Heart right ventricle (tissue), 16 donors: ENCODE measurements around the gene OR4C45. TPM values are rescaled to one million over a fixed set of nuclear protein-coding genes. Genes with fewer than 3 reads are reported as not detected.

ENCODE experiments used
- ATAC-seq, 8 donors: fragments of 200-7000 bp; cut with Tn5 transposase; one replicate each; pipeline ENCODE4 v1.9.1; 2020; ENCODE audit warnings: mild to moderate bottlenecking in 8 of 8, moderate library complexity in 8 of 8, moderate number of reproducible peaks in 1 of 8
- DNase-seq, 2 donors: peaks; one replicate each; pipeline ENCODE4 v3.0.0-alpha.2; 2020
- H3K27ac ChIP-seq, 10 donors: fragments of 200-600 bp; sonication (generic) in 2 of 10; one replicate each; pipeline versions ENCODE4 v1.5.0 to v1.8.0; 2020 to 2022; ENCODE audit warnings: mild to moderate bottlenecking in 3 of 10
- H3K27me3 ChIP-seq, 7 donors: fragments of 200-600 bp; one replicate each; pipeline ENCODE4 v1.8.0; 2021 to 2022; ENCODE audit warnings: mild to moderate bottlenecking in 2 of 7
- H3K36me3 ChIP-seq, 9 donors: fragments of 200-600 bp; sonication (generic) in 1 of 9; one replicate each; pipeline versions ENCODE4 v1.5.0 to v1.8.0; 2020 to 2022; ENCODE audit warnings: mild to moderate bottlenecking in 2 of 9
- H3K4me1 ChIP-seq, 9 donors: fragments of 200-600 bp; sonication (generic) in 1 of 9; one replicate each; pipeline versions ENCODE4 v1.5.0 to v1.8.0; 2020 to 2022; ENCODE audit warnings: mild to moderate bottlenecking in 4 of 9
- H3K4me3 ChIP-seq, 10 donors: fragments of 200-600 bp; sonication (generic) in 2 of 10; one replicate each; pipeline versions ENCODE4 v1.5.0 to v1.8.0; 2020 to 2022; ENCODE audit warnings: mild to moderate bottlenecking in 7 of 10, moderate library complexity in 2 of 10
- H3K9me3 ChIP-seq, 11 donors: fragments of 200-600 bp in 10 of 11; sonication (generic) in 2 of 11; one replicate each; pipeline versions ENCODE4 v1.5.0 to v1.8.0; 2013 to 2022; ENCODE audit warnings: mild to moderate bottlenecking in 2 of 11, control low read depth in 1 of 11, moderate library complexity in 1 of 11
- WGBS, 2 donors: extraction: QIAGEN DNeasy Blood & Tissue Kit; methylation state at CpG; one replicate each; pipeline ENCODE4 v1.1.7; 2013; ENCODE audit warnings: inconsistent platforms in 1 of 2; 5-methylcytosine and 5-hydroxymethylcytosine counted together
- intact Hi-C, 10 donors: fragments of 100-400 bp; cut with DNase I; formaldehyde crosslinking; loops; one replicate each; pipeline versions ENCODE4 v1.11.1 to v1.14.2; 2022
- polyA plus RNA-seq, 2 donors: library from polyadenylated mRNA; stranded (reverse); fragments of 200-250 nt; gene quantifications; one replicate each; pipeline ENCODE4 v1.2.3, GENCODE V29; 2013
- total RNA-seq, 10 donors: library from RNA; stranded (reverse); fragmentation: NEBNext Ultra II Directional in 3 of 10; extraction: Animal tissue kit (Norgen Biotek cat#: 25700) in 3 of 10; gene quantifications; one replicate each; pipeline versions ENCODE4 v1.2.1 to v1.2.4, GENCODE V29; 2021 to 2023
- TF ChIP-seq, protein P1 (sequence below), 9 donors: fragments of 200-600 bp; sonication (generic) in 2 of 9; IDR thresholded peaks; one replicate each; pipeline versions ENCODE4 v1.5.0 to v1.8.0; 2021 to 2022; ENCODE audit warnings: antibody characterized with exemption in 9 of 9, mild to moderate bottlenecking in 5 of 9, moderate library complexity in 1 of 9
- donor health status: Arrhythmogenic right ventricular cardiomyopathy.
- donor health status: ischemic (EF 13 %, LVEDD 7.1; RV severe dilation, severe dysfunction).
- donor health status: healthy with polysubstance abuse.
- donor health status: DM: no; HTN: yes; CAD: no.
- donor health status: DM: no; HTN: no; CAD: no.
- donor health status: ischemic (EF 25% LVEDD 6.9; RV normal size, moderate dysfunction).
- donor health status: ischemic (EF 25% LVEDD 5.7; RV mildly dilated, moderate dysfunction).
- donor health status: healthy.
- donor health status: DM: yes; HTN: yes; CAD: no.
- donor health status: Ischemic cardiomyopathy.
- donor health status: ischemic (EF 35%, LVEDD 5.7; RV mildly dilated, moderate dysfunction).
- donor health status: nonischemic (EF 11% LVEDD 7.7; RV severe dilation, severe dysfunction).
- donor health status: DM: yes; HTN: yes; CAD: no.
- donor health status: PGD.
- donor health status: ischemic (EF 29% LVEDD 5.4; RV normal size, mild dysfunction).
- donor health status: nonischemic (EF 23%, LVEDD 6.1; RV moderate dilation, normal function).

OR4C45 gene
- total and polyA plus RNA-seq, 12 donors: not detected

DNA sequence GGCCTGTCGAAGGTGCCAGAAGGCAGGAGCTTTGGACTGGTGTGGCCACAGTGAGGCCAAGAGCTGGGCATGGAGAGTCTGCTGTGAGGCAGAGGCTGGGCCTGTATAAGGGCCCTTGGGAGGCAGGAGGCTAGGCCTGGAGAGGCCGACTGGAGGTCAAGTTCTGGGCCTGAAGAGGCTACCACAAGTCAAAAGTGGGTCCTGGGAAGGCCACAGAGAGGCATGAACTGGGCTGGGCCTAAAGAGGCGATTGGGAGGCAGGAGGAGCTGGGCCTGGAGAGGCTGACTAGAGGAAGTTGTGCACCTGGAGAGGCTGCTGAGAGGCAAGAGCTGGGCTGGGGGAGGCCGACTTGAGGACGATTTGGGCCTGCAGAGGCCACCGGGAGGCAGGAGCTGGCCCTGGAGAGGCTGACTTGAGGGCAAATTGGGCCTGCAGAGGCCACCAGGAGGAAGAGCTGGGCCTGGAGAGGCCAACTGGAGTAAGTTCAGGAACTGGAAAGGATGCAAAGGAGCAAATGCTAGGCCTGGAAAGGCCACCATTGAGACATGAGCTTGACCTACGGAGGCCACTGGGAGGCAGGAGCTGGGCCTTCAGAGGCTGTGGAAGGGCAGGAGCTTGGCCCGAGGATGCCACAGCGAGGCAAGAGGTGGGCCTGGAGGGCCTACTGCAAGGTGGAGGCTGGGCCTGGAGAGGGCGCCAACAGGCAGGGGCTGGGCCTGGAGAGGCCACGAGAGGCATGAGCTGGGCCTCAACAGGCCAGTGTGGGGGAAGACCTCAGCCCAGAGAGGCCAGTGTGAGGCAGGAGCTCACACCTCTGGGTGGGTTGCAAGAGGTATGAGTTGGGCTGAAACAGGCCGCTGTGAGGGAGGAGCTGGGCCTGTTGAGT, 39.8 kb downstream of the OR4C45 start:
- no peak for ATAC-seq
- 66 to 72% methylated on average over 12 of the region's 12 CpGs for WGBS, 2 donors
- Histone ChIP-seq H3K27me3 (no peaks in the 10 kb centered on the region), H3K9me3 (peaks cover 0 to 33% (median 0%) of the 10 kb centered on the region in 11 donors), H3K4me3 (no peak overlapping the region), H3K27ac (no peak overlapping the region), H3K4me1 (no peaks in the 10 kb centered on the region), H3K36me3 (no peaks in the 10 kb centered on the region)
- TF ChIP-seq, protein P1, sequence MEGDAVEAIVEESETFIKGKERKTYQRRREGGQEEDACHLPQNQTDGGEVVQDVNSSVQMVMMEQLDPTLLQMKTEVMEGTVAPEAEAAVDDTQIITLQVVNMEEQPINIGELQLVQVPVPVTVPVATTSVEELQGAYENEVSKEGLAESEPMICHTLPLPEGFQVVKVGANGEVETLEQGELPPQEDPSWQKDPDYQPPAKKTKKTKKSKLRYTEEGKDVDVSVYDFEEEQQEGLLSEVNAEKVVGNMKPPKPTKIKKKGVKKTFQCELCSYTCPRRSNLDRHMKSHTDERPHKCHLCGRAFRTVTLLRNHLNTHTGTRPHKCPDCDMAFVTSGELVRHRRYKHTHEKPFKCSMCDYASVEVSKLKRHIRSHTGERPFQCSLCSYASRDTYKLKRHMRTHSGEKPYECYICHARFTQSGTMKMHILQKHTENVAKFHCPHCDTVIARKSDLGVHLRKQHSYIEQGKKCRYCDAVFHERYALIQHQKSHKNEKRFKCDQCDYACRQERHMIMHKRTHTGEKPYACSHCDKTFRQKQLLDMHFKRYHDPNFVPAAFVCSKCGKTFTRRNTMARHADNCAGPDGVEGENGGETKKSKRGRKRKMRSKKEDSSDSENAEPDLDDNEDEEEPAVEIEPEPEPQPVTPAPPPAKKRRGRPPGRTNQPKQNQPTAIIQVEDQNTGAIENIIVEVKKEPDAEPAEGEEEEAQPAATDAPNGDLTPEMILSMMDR (IDR thresholded peaks at IDR 0.05): no peak
- intact Hi-C loops: no loop called here
- DNase-seq: no peak

DNA sequence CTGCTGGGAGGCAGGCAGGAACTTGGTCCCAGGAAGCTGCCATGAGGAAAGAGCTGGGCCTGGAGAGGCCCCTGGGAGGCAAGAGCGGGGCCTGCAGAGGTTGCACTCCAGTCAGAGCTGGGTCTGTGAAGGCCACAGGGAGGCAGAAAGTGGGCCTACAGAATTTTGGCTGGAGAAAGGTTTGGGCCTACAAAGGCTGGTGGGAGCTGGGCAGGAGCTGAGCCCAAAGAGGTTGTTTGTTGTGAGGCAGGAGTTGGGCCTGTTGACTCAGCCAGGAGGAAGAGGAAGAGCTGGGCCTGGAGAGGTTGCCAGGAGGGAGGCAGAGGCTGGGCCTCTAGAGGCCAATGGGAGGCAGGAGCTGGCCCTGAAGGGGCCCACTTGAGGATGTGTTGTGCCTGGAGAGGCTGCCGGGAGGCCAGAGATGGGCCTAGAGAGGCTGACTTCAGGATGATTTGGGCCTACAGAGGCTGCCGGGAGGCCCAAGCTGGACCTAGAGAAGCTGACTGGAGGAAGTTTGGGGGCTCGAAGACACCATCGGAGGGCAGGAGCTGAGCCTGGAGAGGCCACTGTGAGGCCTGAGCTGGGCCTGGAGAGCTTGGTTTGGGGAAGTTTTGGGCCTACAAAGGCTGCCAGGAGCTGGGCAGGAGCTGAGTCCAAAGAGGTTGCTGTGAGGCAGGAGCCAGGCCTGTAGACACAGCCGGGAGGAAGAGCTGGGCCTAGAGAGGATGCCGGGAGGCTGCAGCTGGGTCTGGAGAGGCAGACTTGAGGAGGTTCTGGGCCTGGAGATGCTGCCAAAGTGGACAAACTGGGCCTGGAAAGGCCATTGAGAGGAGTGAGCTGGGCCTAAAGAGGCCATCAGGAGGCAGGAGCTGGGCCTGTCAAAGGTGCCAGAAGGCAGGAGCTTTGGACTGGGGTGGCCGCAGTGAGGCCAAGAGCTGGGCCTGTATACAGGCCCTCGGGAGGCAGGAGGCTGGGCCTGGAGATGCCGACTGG, 40.7 kb downstream of the OR4C45 start:
- Histone ChIP-seq H3K27ac (no peak overlapping the region), H3K4me3 (no peak overlapping the region), H3K9me3 (peaks cover 0 to 33% (median 0%) of the 10 kb centered on the region in 11 donors), H3K4me1 (no peaks in the 10 kb centered on the region), H3K27me3 (no peaks in the 10 kb centered on the region), H3K36me3 (no peaks in the 10 kb centered on the region)
- 78 to 87% methylated on average over 10 of the region's 10 CpGs for WGBS, 2 donors
- DNase-seq (no peak), ATAC-seq (no peak)
- intact Hi-C loops: no loop called here
- TF ChIP-seq, protein P1 (IDR thresholded peaks at IDR 0.05): no peak

DNA sequence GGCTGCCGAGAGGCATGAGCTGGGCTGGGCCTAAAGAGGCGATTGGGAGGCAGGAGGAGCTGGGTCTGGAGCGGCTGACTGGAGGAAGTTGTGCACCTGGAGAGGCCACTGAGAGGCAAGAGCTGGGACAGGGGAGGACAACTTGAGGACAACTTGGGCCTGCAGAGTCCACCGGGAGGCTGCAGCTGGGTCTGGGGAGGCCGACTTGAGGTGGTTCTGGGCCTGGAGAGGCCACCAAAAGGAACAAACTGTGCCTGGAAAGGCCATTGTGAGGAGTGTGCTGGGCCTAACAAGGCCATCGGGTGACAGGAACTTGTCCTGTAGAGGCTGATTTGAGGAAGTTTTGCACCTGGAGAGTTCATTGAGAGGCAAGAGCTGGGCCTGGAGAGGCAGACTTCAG, 41.5 kb downstream of the OR4C45 start:
- ATAC-seq (no peak), DNase-seq (no peak)
- WGBS, 2 donors: 80 to 86% methylated on average over 6 of the region's 6 CpGs
- Histone ChIP-seq H3K27me3 (no peaks in the 10 kb centered on the region), H3K4me1 (no peaks in the 10 kb centered on the region), H3K36me3 (no peaks in the 10 kb centered on the region), H3K9me3 (peaks cover 0 to 33% (median 0%) of the 10 kb centered on the region in 11 donors), H3K27ac (no peak overlapping the region), H3K4me3 (no peak overlapping the region)
- TF ChIP-seq, protein P1 (IDR thresholded peaks at IDR 0.05): no peak
- intact Hi-C loops: no loop called here

DNA sequence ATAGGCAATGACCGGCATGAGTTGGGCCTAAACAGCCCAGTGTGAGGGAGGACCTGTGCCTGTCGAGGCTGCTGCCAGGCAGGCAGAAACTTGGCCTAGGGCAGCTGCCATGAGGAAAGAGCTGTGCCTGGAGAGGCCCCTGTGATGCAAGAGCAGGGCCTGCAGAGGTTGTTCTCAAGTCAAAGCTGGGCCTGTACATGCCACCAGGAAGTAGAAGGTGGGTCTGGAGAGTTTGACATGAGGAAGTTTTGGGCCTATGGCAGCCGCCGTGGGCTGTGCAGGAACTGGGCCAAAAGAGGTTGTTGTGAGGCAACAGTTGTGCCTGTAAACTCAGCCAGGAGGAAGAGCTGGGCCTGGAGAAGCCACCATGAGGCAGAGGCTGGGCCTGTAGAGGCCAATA, 43.2 kb downstream of the OR4C45 start:
- intact Hi-C loops: no loop called here
- H3K4me1 ChIP-seq: no peaks in the 10 kb centered on the region
- 67 to 74% methylated on average over 4 of the region's 4 CpGs for WGBS, 2 donors
- H3K4me3 ChIP-seq: no peak overlapping the region
- H3K27ac ChIP-seq: no peak overlapping the region
- H3K9me3 ChIP-seq: peaks cover 0 to 26% (median 0%) of the 10 kb centered on the region in 11 donors
- ATAC-seq (no peak), DNase-seq (no peak)
- TF ChIP-seq, protein P1 (IDR thresholded peaks at IDR 0.05): no peak
- H3K36me3 ChIP-seq: no peaks in the 10 kb centered on the region
- H3K27me3 ChIP-seq: no peaks in the 10 kb centered on the region
